ENCODE measurements around the gene NEMP2.
"Not testable (repeated sequence)": the region's sequence is repeated elsewhere in the genome, so short reads cannot be mapped to it uniquely, and the experiment has no call there.

Gene NEMP2

DNA sequence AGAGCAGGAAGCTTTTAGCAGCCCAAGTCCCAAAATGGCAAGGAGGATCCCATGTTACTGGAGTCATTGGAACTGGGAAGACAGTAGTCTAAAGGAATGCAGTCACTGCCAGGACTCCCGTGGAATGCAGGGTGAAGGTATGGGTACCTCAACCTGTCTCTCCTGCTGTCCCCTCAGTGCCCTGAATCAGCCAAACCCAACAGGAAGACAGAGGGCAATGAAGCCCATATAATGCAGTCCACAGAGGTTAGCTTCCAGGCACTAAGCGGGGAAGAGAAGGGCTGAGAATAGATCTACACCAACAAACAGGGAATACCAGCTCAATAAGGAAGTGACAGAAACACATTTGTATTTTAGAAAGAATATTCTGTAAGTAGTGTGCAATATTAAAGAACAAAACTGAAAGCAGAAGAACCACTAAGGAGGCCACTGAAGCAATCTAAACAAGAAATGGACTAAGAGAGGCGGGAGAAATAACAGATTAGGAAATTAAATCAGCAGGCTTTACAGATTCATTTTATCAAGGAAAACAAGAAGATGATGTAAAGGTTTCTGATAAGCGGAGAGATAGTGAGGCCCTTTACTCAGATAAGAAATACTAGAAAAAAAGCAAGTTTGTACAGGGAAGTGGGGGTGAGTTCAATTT lies 8.3 kb downstream of the NEMP2 start:
- no peak for DNase-seq (ENCODE audit: low read depth in 2 of 2)

DNA sequence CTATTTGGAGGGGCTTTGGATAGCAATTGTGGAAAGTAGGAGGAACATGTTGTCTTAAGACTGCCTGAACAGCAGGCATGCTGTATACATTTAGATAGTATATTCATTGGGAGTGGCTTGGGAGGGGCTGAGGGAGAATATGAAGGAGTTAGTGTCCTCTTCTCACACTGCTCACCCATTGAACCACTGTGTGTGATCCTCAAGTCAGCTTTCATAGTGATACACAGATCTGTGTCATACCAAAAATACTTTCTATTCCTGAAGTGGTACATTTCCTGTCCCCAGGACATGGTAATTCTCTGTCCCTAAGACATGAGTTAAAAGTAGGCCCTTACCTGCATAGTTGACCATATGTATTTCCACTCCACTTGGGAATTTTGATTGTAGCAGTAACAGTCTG lies 9.6 kb downstream of the NEMP2 start:
- DNase-seq (ENCODE audit: low read depth in 2 of 2), result no peak

DNA sequence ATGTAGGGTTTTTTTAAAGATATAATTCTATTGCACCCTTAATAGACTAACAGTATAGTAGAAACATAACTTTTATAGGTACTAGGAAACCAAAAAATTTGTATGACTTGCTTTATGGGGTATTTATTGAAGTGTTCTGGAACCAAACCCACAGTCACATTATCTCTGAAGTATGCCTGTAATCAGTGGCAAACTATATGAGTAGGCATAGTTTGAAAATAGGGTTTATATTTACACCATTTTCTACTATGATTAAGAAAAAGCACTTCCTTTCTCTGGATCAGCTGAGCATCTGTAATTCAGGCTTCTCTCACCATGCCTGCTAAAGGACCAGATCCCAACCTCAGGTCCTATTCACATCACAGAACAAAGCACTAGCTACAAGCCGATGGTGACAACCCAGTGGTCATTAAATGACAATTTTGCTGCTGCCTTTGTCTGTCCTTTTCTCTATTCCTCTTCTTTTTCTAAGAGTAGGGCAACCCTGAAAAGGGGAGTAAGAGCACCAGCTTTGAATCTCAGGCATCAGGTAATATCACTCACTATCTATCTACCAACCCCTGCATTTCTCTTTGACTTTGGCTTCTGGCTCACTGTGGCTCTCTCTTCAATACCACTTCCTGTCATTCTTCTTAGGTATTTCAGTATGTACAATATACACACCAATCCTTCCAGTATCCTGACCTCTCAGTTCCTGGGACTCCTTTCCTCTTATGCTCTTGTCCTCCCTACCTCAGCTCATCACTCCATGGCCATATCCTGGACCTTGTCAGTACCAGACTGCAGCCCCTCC lies 14.4 kb downstream of the NEMP2 start:
- no peak for DNase-seq (ENCODE audit: low read depth in 2 of 2)

DNA sequence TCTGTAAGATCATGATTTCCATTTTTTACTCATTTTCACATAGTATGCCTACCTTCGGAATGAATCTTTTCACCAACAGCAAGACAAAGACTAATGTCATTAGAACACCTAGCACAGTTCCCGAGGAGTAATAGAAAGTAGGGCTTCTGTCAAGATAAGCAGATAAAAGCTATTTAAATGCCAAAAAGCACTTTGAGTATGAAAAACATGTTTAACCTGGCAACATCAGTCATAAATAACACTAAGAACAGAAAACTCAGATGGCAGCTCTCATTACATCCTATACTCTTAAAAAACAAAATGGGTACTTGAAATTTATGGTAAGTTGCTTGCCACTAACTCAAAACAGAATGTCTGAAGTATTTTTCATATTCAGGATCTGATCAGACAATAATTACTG lies 17.1 kb downstream of the NEMP2 start:
- DNase-seq (ENCODE audit: low read depth in 2 of 2), result no peak

DNA sequence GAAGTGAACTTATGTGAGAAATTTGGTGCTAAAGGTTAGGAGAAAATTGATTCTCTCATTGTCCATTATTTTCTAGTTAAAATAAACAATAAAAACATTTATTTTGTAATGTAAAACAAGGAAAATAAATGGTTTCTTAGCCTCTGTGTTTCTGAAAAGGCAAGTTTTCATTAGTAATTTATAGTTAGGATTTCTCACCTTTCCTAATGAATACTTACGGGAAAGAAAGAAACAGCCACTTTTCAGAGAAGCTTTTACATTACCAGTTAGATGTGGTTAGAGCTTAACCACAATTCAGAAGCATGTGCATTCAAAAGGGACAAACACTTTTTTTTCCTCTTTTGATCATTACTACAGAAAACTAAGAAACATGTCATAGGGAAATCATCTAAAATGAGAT lies 18.8 kb downstream of the NEMP2 start:
- no peak for DNase-seq (ENCODE audit: low read depth in 2 of 2)

DNA sequence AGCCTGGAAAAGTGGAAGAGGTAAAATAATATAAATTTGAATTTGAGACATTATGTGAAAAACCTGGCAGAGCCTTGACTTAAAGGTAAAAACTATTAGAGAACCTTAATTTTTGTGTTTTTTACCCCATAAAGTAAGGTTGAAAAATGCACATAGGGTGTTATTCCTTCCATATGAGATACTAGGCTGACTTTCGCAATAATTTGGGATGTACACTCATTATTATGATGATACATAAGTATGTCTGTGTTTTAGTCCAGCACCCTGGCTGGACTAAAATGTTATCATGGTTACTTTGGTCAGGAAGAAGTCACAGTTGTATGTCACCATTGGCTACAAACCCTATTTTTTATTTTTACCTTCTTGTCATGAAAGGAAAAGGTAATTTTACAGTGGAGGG lies 19.8 kb downstream of the NEMP2 start:
- no peak for DNase-seq (ENCODE audit: low read depth in 2 of 2)

DNA sequence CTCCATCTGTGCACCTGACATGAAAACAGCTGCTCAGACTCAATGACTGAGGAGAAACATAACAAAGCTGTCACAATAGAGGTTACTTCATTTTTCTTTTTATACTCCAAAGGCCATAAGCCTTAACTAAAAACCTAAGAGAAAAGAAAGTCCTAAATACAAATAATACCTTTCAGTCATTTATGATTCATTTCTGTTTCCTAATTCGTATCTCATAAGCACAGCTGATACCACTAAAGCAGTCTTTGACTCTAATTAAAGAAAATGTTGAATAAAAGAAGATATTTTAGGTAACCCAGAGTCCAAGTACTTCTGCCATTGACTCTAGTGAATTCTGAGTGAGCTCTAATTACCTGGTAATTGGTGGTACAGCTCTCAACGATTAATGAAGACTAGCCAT lies 20.6 kb downstream of the NEMP2 start:
- DNase-seq (ENCODE audit: low read depth in 2 of 2), result no peak

DNA sequence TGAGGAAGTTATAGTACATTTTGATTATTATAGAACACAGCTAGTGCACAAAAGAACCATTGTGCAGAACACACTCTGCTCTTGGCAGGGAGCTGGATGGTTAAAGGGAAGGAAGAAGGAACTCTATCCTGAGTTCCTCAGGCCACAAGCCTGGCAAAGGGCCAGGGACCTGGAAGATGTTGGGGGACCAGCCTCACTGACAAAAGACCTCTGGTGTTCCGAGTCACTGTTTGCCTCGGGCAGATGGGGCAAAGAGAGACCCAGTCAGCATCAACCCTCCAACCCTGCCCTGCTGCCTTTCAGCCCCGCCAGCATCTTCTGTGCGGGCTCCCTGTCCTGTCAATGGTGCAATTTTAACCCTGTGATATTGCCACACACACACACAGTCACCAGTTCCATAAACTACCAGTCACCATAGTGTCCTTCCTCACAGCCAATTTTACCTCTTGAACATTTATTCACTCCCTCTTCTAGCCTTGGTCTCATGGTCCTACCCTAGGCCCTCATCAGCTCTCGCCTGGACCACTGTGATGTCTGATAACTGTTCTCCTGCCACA lies 21.9 kb downstream of the NEMP2 start:
- no peak for DNase-seq (ENCODE audit: low read depth in 2 of 2)

DNA sequence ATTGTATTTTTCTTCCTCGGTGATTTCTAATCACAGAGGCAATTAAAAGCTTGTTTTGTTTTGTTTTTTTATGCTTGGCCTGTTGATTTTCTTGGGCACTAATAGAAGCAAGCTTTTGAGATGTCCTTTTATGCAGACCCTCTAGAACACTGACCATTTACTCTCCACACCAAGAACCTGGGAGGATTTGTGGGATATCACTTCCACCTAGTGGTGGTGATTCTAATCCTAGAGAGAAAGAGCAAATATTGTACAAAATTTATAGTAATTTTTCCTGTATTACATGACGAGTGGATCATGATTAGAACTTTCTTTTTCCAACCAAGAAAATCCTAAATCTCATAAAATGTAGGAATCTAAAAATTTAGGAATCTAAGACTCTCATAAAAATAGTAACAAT lies 23.4 kb downstream of the NEMP2 start:
- no peak for DNase-seq (ENCODE audit: low read depth in 2 of 2)

DNA sequence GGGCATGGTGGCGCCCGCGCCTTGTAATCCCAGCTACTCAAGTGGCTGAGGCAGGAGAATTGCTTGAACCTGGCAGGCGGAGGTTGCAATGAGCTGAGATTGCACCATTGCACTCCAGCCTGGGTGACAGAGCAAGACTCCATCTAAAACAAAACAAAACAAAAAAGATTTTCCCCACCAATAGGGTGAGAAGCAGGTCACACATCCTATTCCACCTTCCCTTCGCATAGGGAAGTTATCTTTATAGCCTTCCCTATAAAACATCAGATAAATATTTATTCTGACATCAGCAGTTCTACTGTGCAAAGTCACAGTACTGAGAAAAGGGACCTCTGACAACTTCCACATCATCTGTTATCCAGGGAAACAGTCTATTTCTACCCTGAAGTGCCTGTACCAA lies 24.6 kb downstream of the NEMP2 start:
- not testable (repeated sequence) for DNase-seq (ENCODE audit: low read depth in 2 of 2)

DNA sequence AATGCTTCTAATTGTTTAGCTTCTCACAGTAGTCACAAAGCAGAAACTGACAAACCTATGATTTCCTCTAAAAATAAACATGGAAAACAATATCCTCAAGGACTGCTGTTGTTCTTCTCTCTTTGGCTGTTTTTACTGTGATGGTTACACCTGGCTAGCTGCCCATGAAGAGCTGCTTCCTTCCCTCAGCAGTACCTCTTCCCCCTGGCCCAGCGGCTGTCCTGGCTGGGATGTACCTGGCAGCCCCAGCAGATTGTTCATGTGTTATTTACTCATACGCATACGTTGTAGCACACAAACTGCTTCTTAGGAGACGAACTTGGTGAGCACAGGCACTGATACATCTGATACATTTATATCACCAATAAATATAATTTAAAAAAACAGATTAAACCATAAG lies 27.4 kb downstream of the NEMP2 start:
- DNase-seq (ENCODE audit: low read depth in 2 of 2), result no peak

DNA sequence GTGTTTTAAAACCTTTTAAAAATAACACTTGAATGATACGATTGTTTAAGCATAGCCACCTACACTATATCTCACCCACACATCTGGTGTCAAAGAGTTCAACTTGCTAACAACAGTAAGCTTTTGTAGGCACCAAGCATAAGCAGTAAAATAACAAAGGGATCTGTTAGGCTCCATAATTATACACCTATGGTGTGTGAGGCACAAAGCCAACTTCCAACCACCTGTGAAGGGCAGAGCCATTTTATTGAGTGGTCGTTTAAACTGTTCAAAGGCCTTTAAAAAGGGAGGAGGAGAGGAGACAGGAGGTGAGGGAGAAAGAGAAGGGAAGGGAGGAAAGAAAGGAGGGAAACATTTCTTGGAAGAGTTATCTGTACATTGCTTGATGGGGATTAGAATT lies 27.9 kb downstream of the NEMP2 start:
- DNase-seq (ENCODE audit: low read depth in 2 of 2), result no peak

DNA sequence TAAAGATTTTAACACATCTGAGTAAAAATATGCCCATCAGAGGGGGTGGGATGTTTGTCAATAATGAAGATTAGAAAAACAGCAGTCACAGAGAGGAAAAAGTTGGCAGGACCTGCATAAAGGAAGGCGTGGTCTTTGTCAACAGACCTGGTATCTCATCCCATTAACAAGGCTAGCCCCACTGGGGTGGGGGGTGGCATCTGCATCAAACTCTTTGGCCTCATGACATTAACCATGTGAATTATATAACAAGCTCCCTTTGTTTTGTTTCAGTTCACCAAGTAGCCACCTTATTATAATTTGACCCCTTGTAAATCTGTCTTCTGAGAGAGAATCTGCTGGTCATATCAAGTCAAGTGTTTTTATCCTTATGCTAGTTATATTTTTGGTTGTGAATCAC lies 28.8 kb downstream of the NEMP2 start:
- no peak for DNase-seq (ENCODE audit: low read depth in 2 of 2)

DNA sequence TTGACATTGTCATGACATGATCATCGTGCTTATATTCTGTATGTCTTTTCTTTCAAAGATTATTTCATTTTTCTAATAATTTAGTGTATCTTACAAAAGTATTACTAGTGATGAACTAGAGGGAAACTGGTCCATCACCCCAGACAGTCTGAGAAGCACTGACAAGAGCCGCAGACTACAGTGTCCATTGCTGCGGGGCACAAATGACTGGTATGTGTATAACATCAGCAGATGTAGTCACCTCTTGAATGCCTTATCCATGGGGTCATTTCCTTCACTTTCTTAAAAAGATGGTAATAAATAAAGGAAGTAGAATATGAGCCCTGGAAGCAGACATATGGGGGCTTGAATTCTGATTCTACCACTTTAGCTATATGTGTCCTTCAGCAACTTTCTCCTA lies 29.6 kb downstream of the NEMP2 start:
- DNase-seq (ENCODE audit: low read depth in 2 of 2), result no peak

DNA sequence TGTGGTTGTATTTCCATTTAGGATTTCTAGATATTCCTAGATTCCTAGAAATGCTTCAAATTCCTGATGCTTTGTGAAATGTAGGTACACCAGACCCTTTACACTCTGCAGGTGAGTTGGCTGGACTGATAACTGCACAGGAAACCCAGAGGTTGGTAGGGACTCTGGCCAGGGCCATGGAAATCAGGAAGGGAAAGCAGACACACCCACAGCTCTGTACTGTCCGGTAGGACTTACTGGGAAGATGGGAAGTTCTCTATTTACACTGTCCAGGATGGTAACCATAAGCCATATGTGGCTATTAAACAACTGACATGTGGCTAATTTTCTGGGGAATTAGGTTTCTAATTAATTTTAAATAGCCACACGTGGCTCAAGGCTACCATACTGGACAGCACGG lies 31.4 kb downstream of the NEMP2 start:
- no peak for DNase-seq (ENCODE audit: low read depth in 2 of 2)

DNA sequence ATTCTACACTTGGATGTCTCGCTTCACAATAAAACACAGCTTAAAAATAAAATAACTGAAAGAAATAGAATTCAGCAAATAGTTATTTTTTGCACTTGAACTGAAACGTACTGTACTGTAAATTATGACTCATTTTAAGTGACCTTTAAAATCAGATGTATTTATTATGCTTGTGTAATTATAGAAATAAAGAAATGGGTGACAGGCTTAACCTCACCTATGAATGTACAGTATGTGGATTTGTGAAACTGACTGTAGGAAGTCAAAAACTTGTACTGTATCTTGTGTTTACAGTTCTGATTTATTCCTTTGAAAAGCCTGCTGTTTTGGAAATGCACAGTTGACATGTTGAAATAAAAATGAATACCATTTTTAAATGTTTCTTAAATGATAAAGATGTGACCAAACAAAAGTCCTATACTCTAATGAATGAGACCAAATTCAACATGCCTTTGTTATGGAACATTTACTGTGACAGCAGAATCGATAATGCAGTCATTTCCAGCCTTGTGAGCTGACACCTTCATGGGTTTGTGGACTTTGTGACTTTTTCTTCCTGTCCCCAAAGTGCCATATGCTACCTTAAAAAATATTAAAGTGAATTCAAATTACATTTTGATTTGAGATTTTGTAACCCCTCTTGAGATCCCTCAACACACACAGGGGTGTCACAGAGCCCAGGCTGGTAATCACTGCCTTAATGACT lies 32.7 kb downstream of the NEMP2 start:
- DNase-seq (ENCODE audit: low read depth in 2 of 2), result no peak

DNA sequence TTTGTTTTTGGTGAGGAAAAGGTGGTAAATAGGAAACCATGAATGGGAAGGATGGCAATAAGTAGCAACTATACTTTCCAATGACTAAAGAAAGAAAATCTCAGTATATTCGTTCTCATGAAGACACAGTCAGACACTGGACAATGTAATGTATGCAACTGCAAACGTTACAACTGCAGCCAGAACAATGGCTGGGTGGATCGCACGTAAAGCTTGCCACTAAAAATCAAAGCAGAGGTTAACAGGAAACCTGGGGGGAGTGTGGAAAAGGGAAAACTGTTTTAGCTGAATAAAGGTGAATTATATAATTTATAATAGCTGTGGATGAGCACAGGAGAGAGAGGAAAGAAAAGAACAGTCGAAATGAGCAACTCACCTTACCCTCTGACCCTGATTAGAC lies 33.3 kb downstream of the NEMP2 start:
- DNase-seq (ENCODE audit: low read depth in 2 of 2), result no peak

DNA sequence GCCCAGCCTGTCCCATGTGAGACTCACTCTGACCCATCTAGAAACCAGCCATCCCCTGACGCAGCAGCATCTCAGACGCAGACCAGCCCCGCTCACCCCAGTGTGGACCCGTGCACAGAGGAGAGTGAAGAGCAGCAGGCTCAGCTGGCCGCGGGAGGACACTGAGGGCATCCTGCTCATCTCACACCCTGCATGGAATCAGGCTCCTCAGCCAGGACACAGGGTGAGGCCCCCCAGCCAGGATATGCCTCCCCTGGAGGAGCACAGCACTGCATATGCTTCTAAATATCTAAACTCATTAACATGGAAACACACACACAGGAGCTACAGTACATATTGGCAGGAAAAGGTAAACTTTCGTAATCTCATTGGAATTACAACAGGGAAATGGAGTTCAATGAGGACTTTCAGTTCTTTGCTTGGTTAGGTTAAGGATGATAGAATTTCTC lies 34.4 kb downstream of the NEMP2 start:
- no peak for DNase-seq (ENCODE audit: low read depth in 2 of 2)

DNA sequence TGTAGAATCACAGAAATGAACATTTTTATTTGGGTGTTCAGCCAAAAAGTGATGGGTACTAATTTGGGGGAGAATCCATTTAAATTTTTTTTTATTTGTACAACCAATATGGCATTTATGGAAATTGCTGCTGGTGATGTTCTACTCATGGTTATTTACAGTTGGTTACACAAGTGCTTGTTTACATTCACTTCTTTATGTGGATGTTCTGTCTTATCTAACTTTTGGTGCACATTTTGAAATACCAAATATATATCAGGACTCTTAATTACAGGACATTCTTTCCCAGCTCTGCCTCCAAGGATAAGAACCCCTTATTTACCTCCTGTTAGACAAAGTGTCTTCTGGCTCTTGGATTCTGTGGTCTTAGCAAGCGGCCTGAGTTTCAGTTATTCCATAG lies 35.2 kb downstream of the NEMP2 start:
- DNase-seq (ENCODE audit: low read depth in 2 of 2), result no peak

DNA sequence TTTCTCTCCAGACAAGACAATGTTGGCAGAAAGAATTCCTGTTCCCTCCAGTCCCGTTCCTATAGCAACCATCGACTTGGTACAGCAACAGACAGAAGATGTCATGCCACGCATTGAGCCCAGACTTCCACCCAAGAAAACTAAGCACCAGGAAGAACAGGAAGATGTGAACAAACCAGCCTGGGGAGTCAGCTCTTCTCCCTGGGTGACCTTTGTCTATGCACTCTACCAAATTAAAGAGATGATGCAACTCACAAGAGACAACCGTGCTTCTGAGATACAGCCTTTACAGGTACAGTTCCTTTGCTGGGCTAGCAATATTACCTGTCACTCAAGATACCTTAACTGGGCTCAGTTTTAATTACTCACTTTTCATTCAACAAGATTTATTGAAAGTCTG lies 37.1 kb downstream of the NEMP2 start:
- DNase-seq (ENCODE audit: low read depth in 2 of 2), result no peak

DNA sequence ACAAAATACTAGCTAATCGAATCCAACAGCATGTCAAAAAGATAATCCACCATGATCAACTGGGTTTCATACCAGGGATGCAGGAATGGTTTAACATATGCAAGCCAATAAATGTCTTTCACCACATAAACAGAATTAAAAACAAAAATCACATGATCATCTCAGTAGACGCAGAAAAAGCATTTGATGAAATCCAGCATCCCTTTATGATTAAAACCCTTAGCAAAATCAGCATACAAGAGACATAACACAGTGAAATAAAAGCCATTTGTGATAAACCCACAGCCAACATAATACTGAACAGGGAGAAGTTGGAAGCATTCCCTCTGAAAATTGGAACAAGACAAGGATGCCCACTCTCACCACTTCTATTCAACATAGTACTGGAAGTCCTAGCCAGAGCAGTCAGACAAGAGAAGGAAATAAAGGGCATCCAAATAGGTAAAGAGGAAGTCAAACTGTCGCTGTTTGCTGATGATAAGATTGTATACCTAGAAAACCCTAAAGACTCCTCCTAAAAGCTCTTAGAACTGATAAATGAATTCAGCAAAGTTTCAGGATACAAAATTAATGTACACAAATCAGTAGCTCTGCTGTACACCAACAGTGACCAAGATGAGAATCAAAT lies 39.8 kb downstream of the NEMP2 start:
- not testable (repeated sequence) for DNase-seq (ENCODE audit: low read depth in 2 of 2)

DNA sequence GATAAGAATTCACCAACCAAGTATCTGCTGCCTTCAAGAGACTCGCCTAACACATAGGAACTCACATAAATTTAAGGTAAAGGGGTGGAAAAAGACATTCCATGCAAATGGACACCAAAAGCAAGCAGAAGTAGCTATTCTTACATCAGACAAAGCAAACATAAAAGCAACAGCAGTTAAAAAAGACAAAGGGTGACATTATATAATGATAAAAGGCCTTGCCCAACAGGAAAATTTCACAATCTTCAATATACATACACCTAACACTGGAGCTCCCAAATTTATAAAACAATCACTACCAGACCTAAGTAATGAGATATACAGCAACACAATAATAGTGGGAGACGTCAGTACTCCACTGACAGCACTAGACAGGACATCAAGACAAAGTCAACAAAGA lies 41.4 kb downstream of the NEMP2 start:
- no peak for DNase-seq (ENCODE audit: low read depth in 2 of 2)

Data from stimulated activated CD8-positive, alpha-beta memory T cell treated with anti-CD3 and anti-CD28 coated beads, Interleukin-2, amount 100 ng/mL, for 1 hour (primary cell).